Measurements from ENCODE around the gene GRIN2B. TPM values are rescaled to one million over a fixed set of nuclear protein-coding genes. Genes with fewer than 3 reads are reported as not detected.

The GRIN2B gene
- 2.6 TPM for total RNA-seq (ENCODE audit: insufficient read depth, low replicate concordance)

- DNase-seq (ENCODE audit: low spot score): peak; percentile 14
Observed at GRCh38 chr12:13981296-13981962, at the start of gene GRIN2B. TSS of gene GRIN2B (minus strand) at chr12:13981602. CDS start at chr12:13866208, 115,394 bp downstream.

GRCh38 chr12:14026537-14026936, 45.1 kb upstream of the GRIN2B start:
- DNase-seq (ENCODE audit: low spot score): no peak

- peak; percentile 54 for DNase-seq (ENCODE audit: low spot score)
Observed at GRCh38 chr12:14024591-14024990, 43.2 kb upstream of the GRIN2B start.

- no peak for DNase-seq (ENCODE audit: low spot score)
Observed at GRCh38 chr12:14018080-14018479, 36.7 kb upstream of the GRIN2B start.

- no peak for DNase-seq (ENCODE audit: low spot score)
Observed at GRCh38 chr12:14010989-14011388, 29.6 kb upstream of the GRIN2B start.

GRCh38 chr12:14007639-14008038, 26.2 kb upstream of the GRIN2B start:
- DNase-seq (ENCODE audit: low spot score): peak; percentile 68

GRCh38 chr12:13992585-13992984, 11.2 kb upstream of the GRIN2B start:
- DNase-seq (ENCODE audit: low spot score): no peak

- no peak for DNase-seq (ENCODE audit: low spot score)
Observed at GRCh38 chr12:13992106-13992505, 10.7 kb upstream of the GRIN2B start.

- no peak for DNase-seq (ENCODE audit: low spot score)
Observed at GRCh38 chr12:13986031-13986430, 4.6 kb upstream of the GRIN2B start.

- no peak for DNase-seq (ENCODE audit: low spot score)
Observed at GRCh38 chr12:13981990-13982389, 588 bp upstream of the GRIN2B start.

- no peak for DNase-seq (ENCODE audit: low spot score)
Observed at GRCh38 chr12:13980538-13981295, 685 bp downstream of the GRIN2B start.

- DNase-seq (ENCODE audit: low spot score): no peak
Observed at GRCh38 chr12:13979772-13980378, 1.5 kb downstream of the GRIN2B start.

GRCh38 chr12:13978876-13979275, 2.5 kb downstream of the GRIN2B start:
- DNase-seq (ENCODE audit: low spot score): no peak

GRCh38 chr12:13976880-13977279, 4.5 kb downstream of the GRIN2B start:
- no peak for DNase-seq (ENCODE audit: low spot score)

GRCh38 chr12:13976028-13976584, 5.3 kb downstream of the GRIN2B start:
- no peak for DNase-seq (ENCODE audit: low spot score)

GRCh38 chr12:13973996-13974395, 7.4 kb downstream of the GRIN2B start:
- DNase-seq (ENCODE audit: low spot score): no peak

- DNase-seq (ENCODE audit: low spot score): no peak
Observed at GRCh38 chr12:13970803-13971202, 10.6 kb downstream of the GRIN2B start.

- DNase-seq (ENCODE audit: low spot score): no peak
Observed at GRCh38 chr12:13968281-13968680, 13.1 kb downstream of the GRIN2B start.

GRCh38 chr12:13964666-13965065, 16.7 kb downstream of the GRIN2B start:
- no peak for DNase-seq (ENCODE audit: low spot score)

GRCh38 chr12:13962699-13963098, 18.7 kb downstream of the GRIN2B start:
- DNase-seq (ENCODE audit: low spot score): no peak

- no peak for DNase-seq (ENCODE audit: low spot score)
Observed at GRCh38 chr12:13961971-13962370, 19.4 kb downstream of the GRIN2B start.

- DNase-seq (ENCODE audit: low spot score): no peak
Observed at GRCh38 chr12:13959131-13959723, 22.2 kb downstream of the GRIN2B start.

All from umbilical cord (tissue), 2 donors.